H9 (cell line): ENCODE data around the gene SMIM21. TPM values are rescaled to one million over a fixed set of nuclear protein-coding genes. Genes with fewer than 3 reads are reported as not detected.

ENCODE experiments used
- DNase-seq: peaks from one replicate; pipeline ENCODE4 v3.0.0-alpha.2; 2017
- H2AFZ ChIP-seq: one replicate; pipeline ENCODE4 v1.6.1; 2013; ENCODE audit warnings: mild to moderate bottlenecking, low read length, control low read depth, moderate library complexity
- H2AK5ac ChIP-seq: 2 replicates; pipeline ENCODE4 v1.6.1; 2013; ENCODE audit warnings: low read length, control low read depth, mixed read lengths; ENCODE audit not compliant: insufficient read length
- H2BK120ac ChIP-seq: one replicate; pipeline ENCODE4 v1.6.1; 2013; ENCODE audit warnings: low read depth, mild to moderate bottlenecking, low read length, control low read depth, inconsistent platforms; ENCODE audit not compliant: poor library complexity, severe bottlenecking
- H2BK12ac ChIP-seq: 2 replicates; pipeline ENCODE4 v1.6.1; 2013; ENCODE audit warnings: low read length, control low read depth, mixed read lengths, low read depth; ENCODE audit not compliant: insufficient read length
- H2BK15ac ChIP-seq: 2 replicates; pipeline ENCODE4 v1.6.1; 2013; ENCODE audit warnings: low read depth, low read length, control low read depth
- H2BK20ac ChIP-seq: one replicate; pipeline ENCODE4 v1.6.1; 2013; ENCODE audit warnings: low read depth, mild to moderate bottlenecking, low read length, control low read depth, inconsistent platforms; ENCODE audit not compliant: poor library complexity, severe bottlenecking
- H2BK5ac ChIP-seq: 2 replicates; pipeline ENCODE4 v1.6.1; 2013; ENCODE audit warnings: low read length, control low read depth, mixed read lengths; ENCODE audit not compliant: insufficient read length
- H3K14ac ChIP-seq: 2 replicates; pipeline ENCODE4 v1.6.1; 2013; ENCODE audit warnings: low read length, control low read depth; ENCODE audit not compliant: insufficient read depth
- H3K18ac ChIP-seq: 2 replicates; pipeline ENCODE4 v1.6.1; 2013; ENCODE audit warnings: low read depth, mild to moderate bottlenecking, mixed read lengths, low read length, control low read depth; ENCODE audit not compliant: insufficient read length
- H3K23ac ChIP-seq: 2 replicates; pipeline ENCODE4 v1.6.1; 2013; ENCODE audit warnings: low read length, control low read depth, mixed read lengths, low read depth; ENCODE audit not compliant: insufficient read length
- H3K23me2 ChIP-seq: 2 replicates; pipeline ENCODE4 v1.6.1; 2013; ENCODE audit warnings: low read depth, mild to moderate bottlenecking, mixed read lengths, low read length, control low read depth; ENCODE audit not compliant: insufficient read length, poor library complexity, severe bottlenecking
- H3K27ac ChIP-seq: 2 replicates; pipeline ENCODE4 v1.5.1; 2013; ENCODE audit warnings: low read length, control low read depth, mixed read lengths, low read depth; ENCODE audit not compliant: insufficient read length
- H3K27me3 ChIP-seq: 2 replicates; pipeline ENCODE4 v1.6.1; 2013; ENCODE audit warnings: low read length, control low read depth, inconsistent platforms; ENCODE audit not compliant: insufficient read depth
- H3K4ac ChIP-seq: 2 replicates; pipeline ENCODE4 v1.6.1; 2013; ENCODE audit warnings: low read depth, mild to moderate bottlenecking, control low read depth, inconsistent platforms, low read length, moderate library complexity
- H3K4me1 ChIP-seq: 2 replicates; pipeline ENCODE4 v1.6.1; 2013; ENCODE audit warnings: low read length, control low read depth, inconsistent platforms; ENCODE audit not compliant: insufficient read depth
- H3K4me2 ChIP-seq: 2 replicates; pipeline ENCODE4 v1.6.1; 2013; ENCODE audit warnings: low read length, control low read depth, mixed read lengths; ENCODE audit not compliant: insufficient read length, insufficient read depth
- H3K56ac ChIP-seq: 2 replicates; pipeline ENCODE4 v1.6.1; 2013; ENCODE audit warnings: low read depth, mild to moderate bottlenecking, mixed read lengths, low read length, control low read depth; ENCODE audit not compliant: insufficient read length
- H3K79me1 ChIP-seq: 2 replicates; pipeline ENCODE4 v1.6.1; 2013; ENCODE audit warnings: low read depth, mild to moderate bottlenecking, moderate library complexity, low read length, control low read depth, inconsistent platforms; ENCODE audit not compliant: insufficient read depth, poor library complexity, severe bottlenecking
- H3K79me2 ChIP-seq: 2 replicates; pipeline ENCODE4 v1.6.1; 2013; ENCODE audit warnings: low read length, control low read depth, inconsistent platforms; ENCODE audit not compliant: insufficient read depth
- H3K9ac ChIP-seq: 2 replicates; pipeline ENCODE4 v1.6.1; 2013; ENCODE audit warnings: low read length, control low read depth, mixed read lengths; ENCODE audit not compliant: insufficient read length; ENCODE audit errors: extremely low read depth
- H3K9me3 ChIP-seq: one replicate; pipeline ENCODE4 v1.6.1; 2013; ENCODE audit warnings: low read depth, low read length, inconsistent platforms; ENCODE audit not compliant: control insufficient read depth
- H3T11ph ChIP-seq: one replicate; pipeline ENCODE4 v1.6.1; 2013; ENCODE audit warnings: mild to moderate bottlenecking, low read length, control low read depth, inconsistent platforms
- H4K20me1 ChIP-seq: one replicate; pipeline ENCODE4 v1.6.1; 2013; ENCODE audit not compliant: control insufficient read depth, insufficient read length, insufficient read depth
- H4K5ac ChIP-seq: 2 replicates; pipeline ENCODE4 v1.6.1; 2013; ENCODE audit warnings: low read depth, mild to moderate bottlenecking, mixed read lengths, low read length, control low read depth; ENCODE audit not compliant: insufficient read length
- H4K8ac ChIP-seq: replicated peaks from 2 replicates; pipeline ENCODE4 v1.6.1; 2013; ENCODE audit warnings: low read length, control low read depth, mixed read lengths, low read depth; ENCODE audit not compliant: insufficient read length
- H4K91ac ChIP-seq: 2 replicates; pipeline ENCODE4 v1.6.1; 2013; ENCODE audit warnings: low read depth, mild to moderate bottlenecking, moderate library complexity, mixed read lengths, low read length, control low read depth; ENCODE audit not compliant: insufficient read length
- H3K27ac Mint-ChIP-seq, 3 experiments: 2 replicates in 2 of 3; 3 replicates in 1 of 3; pipeline ENCODE4 v1.8.0; 2020 to 2021; ENCODE audit warnings: mixed read lengths in 3 of 3, mild to moderate bottlenecking in 1 of 3, moderate library complexity in 1 of 3
- H3K27me3 Mint-ChIP-seq: 2 replicates; pipeline ENCODE4 v1.8.0; 2021; ENCODE audit warnings: low read depth, mild to moderate bottlenecking, moderate library complexity, mixed read lengths
- H3K36me3 Mint-ChIP-seq, 3 experiments: 2 replicates in 2 of 3; 3 replicates in 1 of 3; pipeline ENCODE4 v1.8.0; 2020 to 2021; ENCODE audit warnings: low read depth in 3 of 3, mixed read lengths in 3 of 3; ENCODE audit not compliant: insufficient read depth in 1 of 3
- H3K4me1 Mint-ChIP-seq, 2 experiments: 2 replicates each; pipeline ENCODE4 v1.8.0; 2020; ENCODE audit warnings: mixed read lengths in 2 of 2
- H3K4me3 Mint-ChIP-seq, 2 experiments: 2 replicates in 1 of 2; 3 replicates in 1 of 2; pipeline ENCODE4 v1.8.0; 2020 to 2021; ENCODE audit warnings: mild to moderate bottlenecking in 2 of 2, mixed read lengths in 2 of 2, moderate library complexity in 1 of 2
- H3K9me3 Mint-ChIP-seq, 2 experiments: 2 replicates in 1 of 2; 3 replicates in 1 of 2; pipeline ENCODE4 v1.8.0; 2020; ENCODE audit warnings: mild to moderate bottlenecking in 2 of 2, mixed read lengths in 2 of 2, moderate library complexity in 1 of 2
- CTCF ChIP-seq: fragments of 200-600 bp; sonication (generic); conservative IDR thresholded peaks from 3 replicates; pipeline ENCODE4 v1.8.0; 2021; ENCODE audit warnings: antibody characterized with exemption, mild to moderate bottlenecking
- WGBS: extraction: QIAGEN DNeasy Blood & Tissue Kit; methylation state at CpG from one replicate; pipeline ENCODE4 v1.1.7; 2013; ENCODE audit warnings: missing lambda C conversion rate, low lambda C conversion rate, mixed read lengths; ENCODE audit not compliant: insufficient read length; ENCODE audit errors: extremely low coverage; 5-methylcytosine and 5-hydroxymethylcytosine counted together
- total RNA-seq: library from RNA; stranded (reverse); gene quantifications from 2 replicates; pipeline ENCODE4 v1.2.1, GENCODE V29; 2021

Gene SMIM21
- total RNA-seq, 1 experiment from 2014 or later = not detected

GRCh38 chr18:75408554-75409506 lies 18.7 kb downstream of the SMIM21 start:
- WGBS = no CpG with 5 or more reads among the region's 10 CpGs

More at GRCh38 chr18:75408554-75409506, 18.7 kb downstream of the SMIM21 start:
- Histone ChIP-seq H2BK12ac (no peak overlapping the region), H3K27ac (no peak overlapping the region), H3K79me1 (no peaks in the 10 kb centered on the region), H2BK15ac (no peak overlapping the region), H2BK120ac (no peak overlapping the region), H2AK5ac (no peak overlapping the region), H3K23ac (no peak overlapping the region), H3K18ac (no peak overlapping the region), H3K79me2 (no peaks in the 10 kb centered on the region), H3K9me3 (no peaks in the 10 kb centered on the region), H3K23me2 (no peaks in the 10 kb centered on the region), H4K91ac (no peak overlapping the region), H4K5ac (no peak overlapping the region), H3K4ac (no peak overlapping the region), H3T11ph (no peak overlapping the region), H3K14ac (no peak overlapping the region), H3K27me3 (no peaks in the 10 kb centered on the region), H3K9ac (no peak overlapping the region), H4K8ac (no peak overlapping the region), H2AFZ (no peak overlapping the region), H3K4me1 (no peaks in the 10 kb centered on the region), H3K56ac (no peak overlapping the region), H2BK20ac (no peak overlapping the region), H4K20me1 (no peaks in the 10 kb centered on the region), H2BK5ac (no peak overlapping the region), H3K4me2 (no peak overlapping the region)
- H3K4me3 Mint-ChIP-seq = no peak overlapping the region
- peaks cover 21 to 24% of the 10 kb centered on the region in 2 experiments for H3K4me1 Mint-ChIP-seq
- H3K9me3 Mint-ChIP-seq = no peaks in the 10 kb centered on the region
- H3K27ac Mint-ChIP-seq = no peak overlapping the region
- no peak for DNase-seq
- H3K27me3 Mint-ChIP-seq = peaks cover 38% of the 10 kb centered on the region
- TF ChIP-seq CTCF = no peak
- H3K36me3 Mint-ChIP-seq = no peaks in the 10 kb centered on the region; a peak in 1 of 7 replicates
